ENCODE results near the gene LRP4. TPM values are rescaled to one million over a fixed set of nuclear protein-coding genes. Genes with fewer than 3 reads are reported as not detected.

LRP4 gene
- total and polyA plus RNA-seq, 2 of the 4 experiments (the other 2 are of a cell fraction), result 4.1 to 5.8 TPM

DNA sequence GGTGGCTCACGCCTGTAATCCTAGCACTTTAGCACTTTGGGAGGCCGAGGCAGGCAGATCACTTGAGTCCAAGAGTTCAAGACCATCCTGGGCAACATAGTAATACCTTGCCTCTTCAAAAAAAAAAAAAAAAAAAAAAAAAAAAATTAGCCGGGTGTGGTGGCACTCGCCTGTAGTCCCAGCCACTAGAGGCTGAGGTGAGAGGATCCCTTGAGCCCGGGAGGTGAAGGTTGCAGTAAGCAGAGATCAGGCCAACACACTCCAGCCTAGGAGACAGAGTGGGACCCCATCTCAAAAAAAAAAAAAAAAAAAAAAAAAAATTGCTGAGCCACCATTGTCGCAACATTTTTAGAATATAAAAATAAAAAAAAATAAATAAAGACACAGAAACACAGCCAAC lies 79.8 kb downstream of the LRP4 start:
- DNase-seq, result no peak
- Histone ChIP-seq H3K23ac (ENCODE audit: low read depth, low read length) (no peak overlapping the region), H2BK120ac (ENCODE audit: low read depth, low read length) (no peak overlapping the region), H4K8ac (ENCODE audit: low read depth in 2 of 2, low read length in 2 of 2) (no peak overlapping the region), H3K4me1 (ENCODE audit: control insufficient read depth, insufficient read depth, low read length) (peaks cover 1% of the 10 kb centered on the region; the same call in 1 of the 2 replicates), H3K36me3 (ENCODE audit: control insufficient read depth, insufficient read depth, low read length) (no peaks in the 10 kb centered on the region), H4K20me1 (ENCODE audit: insufficient read depth, low read length) (peaks cover 32% of the 10 kb centered on the region), H3K9me1 (ENCODE audit: insufficient read depth, low read length) (peaks cover 3% of the 10 kb centered on the region; the same call in 1 of the 2 replicates), H3K14ac (replicated peaks; ENCODE audit: low read depth, low read length) (no peak overlapping the region), H3K4me2 (ENCODE audit: low read depth, low read length) (no peak overlapping the region), H3K18ac (ENCODE audit: low read depth, low read length) (no peak overlapping the region), H4K5ac (ENCODE audit: low read depth, low read length) (no peak overlapping the region), H3K56ac (ENCODE audit: extremely low read depth, insufficient read depth, low read length) (no peak overlapping the region), H3K4me3 (ENCODE audit: insufficient read depth, low read depth, low read length) (no peak overlapping the region), H2AK9ac (replicated peaks; ENCODE audit: low read depth, low read length, poor library complexity) (no peak overlapping the region), H4K91ac (ENCODE audit: insufficient read depth, low read depth, low read length) (no peak overlapping the region), H2AK5ac (ENCODE audit: low read depth, low read length) (no peak overlapping the region), H3K27ac (ENCODE audit: insufficient read depth, low read length) (no peak overlapping the region), H2BK15ac (ENCODE audit: low read depth, low read length) (no peak overlapping the region), H3K9ac (ENCODE audit: low read depth, low read length) (no peak overlapping the region), H3K9me3 (ENCODE audit: control insufficient read depth, insufficient read depth, low read length) (no peaks in the 10 kb centered on the region), H3K27me3 (ENCODE audit: control insufficient read depth, insufficient read depth, low read length) (no peaks in the 10 kb centered on the region), H2BK5ac (ENCODE audit: low read depth, low read length, poor library complexity, severe bottlenecking) (no peak overlapping the region), H2BK20ac (ENCODE audit: low read depth, low read length) (no peak overlapping the region), H3K79me1 (ENCODE audit: low read depth in 1 of 2, low read length in 2 of 2) (peaks cover 0 to 59% of the 10 kb centered on the region in 2 experiments; a peak in 2 of 4 replicates), H2AFZ (replicated peaks; ENCODE audit: low read length, poor library complexity) (no peak overlapping the region), H3K4ac (ENCODE audit: low read depth, low read length) (no peak overlapping the region)
- ChIA-PET CTCF (no interaction called here), POLR2A (ENCODE audit: unreplicated experiment) (no interaction called here)
- WGBS, 2 experiments (ENCODE audit: extremely low coverage in 2 of 2, insufficient read length in 1 of 2), result no CpG with 5 or more reads among the region's 6 CpGs
- no TSS peak for BruUV-seq (replicated peaks)
- ATAC-seq (ENCODE audit: low read depth), result no peak
- TF ChIP-seq RFX5 (IDR thresholded peaks at IDR 0.05; ENCODE audit: low read depth, low read length) (no peak), MXI1 (IDR thresholded peaks at IDR 0.05; ENCODE audit: borderline replicate concordance, low read depth, low read length) (no peak), NFE2L2 (IDR thresholded peaks at IDR 0.05; ENCODE audit: low read depth, low read length) (no peak), RAD21 (IDR thresholded peaks at IDR 0.05; ENCODE audit: low read length) (no peak), FOS (IDR thresholded peaks at IDR 0.05; ENCODE audit: low read depth, low read length) (no peak), BHLHE40 (IDR thresholded peaks at IDR 0.05; ENCODE audit: low read depth, low read length) (no peak), MAZ (IDR thresholded peaks at IDR 0.05; ENCODE audit: borderline replicate concordance, low read depth, low read length) (no peak), POLR2A (IDR thresholded peaks at IDR 0.05; ENCODE audit: low read depth, low read length) (no peak), MAFK (IDR thresholded peaks at IDR 0.05; ENCODE audit: low read depth, low read length) (no peak), CEBPB (IDR thresholded peaks at IDR 0.05; ENCODE audit: low read depth, low read length) (no peak), CHD1 (IDR thresholded peaks at IDR 0.05; ENCODE audit: low read depth, low read length) (no peak), SMC3 (IDR thresholded peaks at IDR 0.05; ENCODE audit: low read depth, low read length) (no peak)
- TF ChIP-seq, protein P1, sequence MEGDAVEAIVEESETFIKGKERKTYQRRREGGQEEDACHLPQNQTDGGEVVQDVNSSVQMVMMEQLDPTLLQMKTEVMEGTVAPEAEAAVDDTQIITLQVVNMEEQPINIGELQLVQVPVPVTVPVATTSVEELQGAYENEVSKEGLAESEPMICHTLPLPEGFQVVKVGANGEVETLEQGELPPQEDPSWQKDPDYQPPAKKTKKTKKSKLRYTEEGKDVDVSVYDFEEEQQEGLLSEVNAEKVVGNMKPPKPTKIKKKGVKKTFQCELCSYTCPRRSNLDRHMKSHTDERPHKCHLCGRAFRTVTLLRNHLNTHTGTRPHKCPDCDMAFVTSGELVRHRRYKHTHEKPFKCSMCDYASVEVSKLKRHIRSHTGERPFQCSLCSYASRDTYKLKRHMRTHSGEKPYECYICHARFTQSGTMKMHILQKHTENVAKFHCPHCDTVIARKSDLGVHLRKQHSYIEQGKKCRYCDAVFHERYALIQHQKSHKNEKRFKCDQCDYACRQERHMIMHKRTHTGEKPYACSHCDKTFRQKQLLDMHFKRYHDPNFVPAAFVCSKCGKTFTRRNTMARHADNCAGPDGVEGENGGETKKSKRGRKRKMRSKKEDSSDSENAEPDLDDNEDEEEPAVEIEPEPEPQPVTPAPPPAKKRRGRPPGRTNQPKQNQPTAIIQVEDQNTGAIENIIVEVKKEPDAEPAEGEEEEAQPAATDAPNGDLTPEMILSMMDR (conservative IDR thresholded peaks at IDR 0.05; ENCODE audit: low read depth, low read length), result no peak
- TF ChIP-seq, protein P2, sequence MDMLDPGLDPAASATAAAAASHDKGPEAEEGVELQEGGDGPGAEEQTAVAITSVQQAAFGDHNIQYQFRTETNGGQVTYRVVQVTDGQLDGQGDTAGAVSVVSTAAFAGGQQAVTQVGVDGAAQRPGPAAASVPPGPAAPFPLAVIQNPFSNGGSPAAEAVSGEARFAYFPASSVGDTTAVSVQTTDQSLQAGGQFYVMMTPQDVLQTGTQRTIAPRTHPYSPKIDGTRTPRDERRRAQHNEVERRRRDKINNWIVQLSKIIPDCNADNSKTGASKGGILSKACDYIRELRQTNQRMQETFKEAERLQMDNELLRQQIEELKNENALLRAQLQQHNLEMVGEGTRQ (IDR thresholded peaks at IDR 0.05; ENCODE audit: low read depth, low read length), result no peak
- in situ Hi-C loops (cut with MboI; ENCODE audit: low sequenced_read_pairs) (no loop called here), intact Hi-C loops (cut with micrococcal nuclease) (no loop called here), dilution Hi-C loops (cut with HindIII; ENCODE audit: low sequenced_read_pairs, unreplicated experiment) (no loop called here)
